Measurements from ENCODE around the gene ZXDC.

ZXDC gene

DNA sequence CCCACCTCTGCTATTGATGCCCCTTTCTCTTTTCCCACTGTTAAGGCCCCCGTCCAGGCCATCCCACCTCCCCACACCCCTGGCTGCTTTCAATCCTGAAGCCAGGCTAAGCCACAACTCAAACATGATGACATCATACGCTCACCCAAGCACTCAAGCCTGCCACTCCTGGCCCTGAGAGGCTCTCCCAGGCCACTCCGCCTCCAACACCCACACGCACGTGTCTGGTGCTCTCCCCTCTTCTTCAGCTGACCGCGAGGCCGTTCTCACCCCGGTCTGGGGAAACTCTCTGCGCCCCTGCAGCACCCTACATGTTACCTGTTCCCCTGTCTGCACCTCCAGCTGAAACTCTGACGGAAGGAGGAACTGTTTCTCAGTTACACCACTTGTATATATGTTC, 6.2 kb downstream of the ZXDC start:
- TF ChIP-seq, protein P1, sequence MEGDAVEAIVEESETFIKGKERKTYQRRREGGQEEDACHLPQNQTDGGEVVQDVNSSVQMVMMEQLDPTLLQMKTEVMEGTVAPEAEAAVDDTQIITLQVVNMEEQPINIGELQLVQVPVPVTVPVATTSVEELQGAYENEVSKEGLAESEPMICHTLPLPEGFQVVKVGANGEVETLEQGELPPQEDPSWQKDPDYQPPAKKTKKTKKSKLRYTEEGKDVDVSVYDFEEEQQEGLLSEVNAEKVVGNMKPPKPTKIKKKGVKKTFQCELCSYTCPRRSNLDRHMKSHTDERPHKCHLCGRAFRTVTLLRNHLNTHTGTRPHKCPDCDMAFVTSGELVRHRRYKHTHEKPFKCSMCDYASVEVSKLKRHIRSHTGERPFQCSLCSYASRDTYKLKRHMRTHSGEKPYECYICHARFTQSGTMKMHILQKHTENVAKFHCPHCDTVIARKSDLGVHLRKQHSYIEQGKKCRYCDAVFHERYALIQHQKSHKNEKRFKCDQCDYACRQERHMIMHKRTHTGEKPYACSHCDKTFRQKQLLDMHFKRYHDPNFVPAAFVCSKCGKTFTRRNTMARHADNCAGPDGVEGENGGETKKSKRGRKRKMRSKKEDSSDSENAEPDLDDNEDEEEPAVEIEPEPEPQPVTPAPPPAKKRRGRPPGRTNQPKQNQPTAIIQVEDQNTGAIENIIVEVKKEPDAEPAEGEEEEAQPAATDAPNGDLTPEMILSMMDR (IDR thresholded peaks at IDR 0.05): no peak
- no peak for TF ChIP-seq ZFX (IDR thresholded peaks at IDR 0.05; ENCODE audit: borderline replicate concordance)
- no peak overlapping the region for H3K27ac ChIP-seq

DNA sequence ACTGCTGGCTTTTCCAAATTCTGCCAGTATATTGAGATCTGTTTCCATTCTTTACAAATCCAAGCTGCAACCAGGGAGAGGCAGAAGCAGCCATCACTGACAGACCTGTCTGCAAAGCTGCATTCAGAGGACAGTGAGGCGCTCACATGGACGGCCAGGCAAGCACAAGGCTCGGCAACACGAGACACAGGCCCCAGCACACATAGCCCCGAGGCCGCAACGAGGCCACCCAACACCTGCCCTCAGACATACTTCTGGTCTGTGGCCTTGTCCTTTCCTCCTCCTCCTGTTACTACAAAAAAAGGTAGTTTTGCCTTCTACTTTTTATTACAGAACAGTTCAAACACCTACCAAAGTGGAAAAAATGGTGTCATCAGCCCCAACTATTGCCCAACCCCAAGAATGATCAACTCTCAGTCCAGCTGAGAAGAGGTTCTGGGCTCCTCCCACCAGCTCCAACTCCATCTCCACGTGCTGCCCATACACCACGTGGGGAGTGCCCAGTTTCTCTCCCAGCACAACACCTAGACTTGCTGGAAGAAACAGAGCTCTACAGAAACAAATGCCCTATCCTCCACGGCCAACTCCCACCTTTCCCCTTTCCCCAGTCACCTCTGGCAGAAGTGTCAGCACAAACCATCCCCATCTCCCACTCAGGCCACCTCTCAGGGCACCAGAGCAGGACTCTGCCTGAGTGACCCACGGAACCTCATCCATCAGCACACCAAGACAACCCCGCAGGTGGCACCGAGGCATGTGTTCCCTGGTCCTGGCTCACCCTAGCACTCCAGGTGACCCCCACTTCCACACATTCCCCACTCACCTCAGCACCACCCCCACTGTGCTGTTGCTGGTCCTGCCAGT, 7.4 kb downstream of the ZXDC start:
- TF ChIP-seq, protein P1 (IDR thresholded peaks at IDR 0.05): no peak
- no peak for TF ChIP-seq ZFX (IDR thresholded peaks at IDR 0.05; ENCODE audit: borderline replicate concordance)
- H3K27ac ChIP-seq: no peak overlapping the region

DNA sequence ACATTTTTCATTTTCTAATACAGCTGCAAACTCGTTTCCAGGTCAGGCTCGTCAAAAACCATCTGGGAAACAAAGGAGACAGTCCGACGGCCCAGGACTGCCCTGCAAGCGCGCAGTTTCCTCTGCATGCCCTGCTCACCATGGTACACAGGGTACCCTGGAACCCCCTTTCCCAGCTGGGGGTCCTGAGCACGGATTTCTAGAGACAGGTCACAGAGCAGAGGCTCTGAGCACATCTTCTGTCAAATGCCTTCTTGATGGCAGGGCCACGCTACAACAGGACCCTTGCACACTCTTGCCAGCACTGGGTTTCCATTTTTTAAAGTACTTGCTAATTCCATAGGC, 8.1 kb downstream of the ZXDC start:
- TF ChIP-seq, protein P1 (IDR thresholded peaks at IDR 0.05): no peak
- no peak for TF ChIP-seq ZFX (IDR thresholded peaks at IDR 0.05; ENCODE audit: borderline replicate concordance)
- no peak overlapping the region for H3K27ac ChIP-seq

DNA sequence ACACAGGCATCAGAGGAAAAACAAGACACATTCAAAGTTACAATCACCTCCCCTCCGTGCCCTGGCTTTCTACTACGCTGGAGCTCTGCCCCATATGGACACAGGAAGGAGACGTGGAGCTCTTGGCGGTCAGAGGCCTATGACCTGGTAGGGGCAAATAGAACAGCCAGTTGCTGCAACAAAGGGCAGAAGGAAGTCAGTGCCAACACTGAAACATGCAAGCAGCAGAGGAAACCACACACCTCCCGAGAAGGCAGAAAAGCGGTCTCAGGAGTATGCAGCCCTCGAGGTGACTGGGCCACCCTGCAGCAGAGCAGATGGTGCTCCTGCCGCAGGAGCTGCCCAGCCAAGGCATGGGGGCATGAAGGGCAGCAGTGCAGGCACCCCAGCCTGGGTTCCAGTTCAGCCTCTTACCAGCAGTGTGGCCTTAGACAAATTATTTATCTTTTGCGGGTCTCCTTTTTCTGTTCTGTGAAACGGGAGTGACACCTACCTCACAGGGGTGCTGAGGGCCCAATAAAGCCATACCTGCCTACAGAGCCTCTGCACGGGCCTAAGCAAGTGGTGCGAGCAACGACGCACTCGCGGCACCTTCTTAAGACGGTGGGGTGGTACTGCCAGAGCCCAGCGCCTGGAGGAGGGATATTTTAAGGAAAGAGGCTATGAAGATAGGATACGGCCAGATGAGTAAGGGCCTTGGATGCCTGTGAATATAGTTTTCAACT, 8.6 kb downstream of the ZXDC start:
- no peak overlapping the region for H3K27ac ChIP-seq
- TF ChIP-seq, protein P1 (IDR thresholded peaks at IDR 0.05): no peak
- no peak for TF ChIP-seq ZFX (IDR thresholded peaks at IDR 0.05; ENCODE audit: borderline replicate concordance)

DNA sequence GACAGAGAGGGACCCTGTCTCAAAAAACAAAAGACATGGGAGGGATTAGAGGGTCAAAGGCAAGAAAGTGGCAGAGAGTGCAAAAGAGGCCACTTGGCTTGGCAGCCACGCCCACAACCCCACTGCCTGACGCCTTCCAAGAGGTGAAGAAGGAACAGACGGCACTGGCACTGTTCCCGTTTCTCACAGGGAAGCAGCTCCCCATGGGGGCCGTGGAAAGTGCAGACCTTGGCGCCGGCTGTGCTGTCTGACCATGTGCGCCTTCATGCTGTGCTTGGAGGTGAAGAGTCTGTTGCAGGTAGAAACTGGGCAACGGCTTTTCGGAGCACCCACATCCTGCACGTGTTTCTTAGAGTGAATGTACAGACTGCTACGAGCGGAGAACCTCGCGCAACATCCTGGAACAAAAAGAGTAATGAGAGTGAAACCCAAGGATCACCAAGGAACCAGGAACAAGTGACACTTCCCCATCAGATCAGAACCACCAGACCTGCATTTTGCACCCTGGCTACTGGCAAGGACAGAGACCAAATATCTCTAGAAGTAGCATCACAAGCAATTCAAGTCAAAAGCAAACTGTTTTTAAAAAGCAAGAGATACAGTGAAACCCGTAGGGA, 9.7 kb downstream of the ZXDC start:
- no peak overlapping the region for H3K27ac ChIP-seq

DNA sequence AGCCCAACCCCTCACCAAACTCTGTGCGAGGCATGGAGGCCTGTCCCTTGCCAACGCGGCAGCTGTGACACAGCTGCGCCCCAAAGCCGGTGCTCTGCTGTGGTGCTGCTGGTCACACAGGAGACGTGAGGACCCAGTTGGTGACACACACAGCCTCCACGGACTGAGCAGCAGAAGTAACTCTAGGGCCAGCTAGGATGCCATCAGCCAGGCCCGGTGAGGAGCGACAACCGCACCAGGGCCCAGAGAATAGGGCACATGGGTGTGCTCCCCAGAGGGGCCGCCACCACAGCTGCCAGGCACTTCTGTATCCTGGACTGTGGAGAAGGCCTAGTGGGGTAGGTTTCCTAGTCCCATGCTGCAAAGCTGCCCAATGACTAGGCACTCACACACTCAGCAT, 10.7 kb downstream of the ZXDC start:
- no peak for TF ChIP-seq ZFX (IDR thresholded peaks at IDR 0.05; ENCODE audit: borderline replicate concordance)
- TF ChIP-seq, protein P1 (IDR thresholded peaks at IDR 0.05): no peak

More for the DNA sequence above, 9.7 kb downstream of the ZXDC start:
- TF ChIP-seq, protein P1 (IDR thresholded peaks at IDR 0.05): no peak
- TF ChIP-seq ZFX (IDR thresholded peaks at IDR 0.05; ENCODE audit: borderline replicate concordance): no peak

More for the DNA sequence above, 10.7 kb downstream of the ZXDC start:
- H3K27ac ChIP-seq: no peak overlapping the region

All from 22Rv1 (cell line).